Measurements from ENCODE around the gene SNX3.

DNA sequence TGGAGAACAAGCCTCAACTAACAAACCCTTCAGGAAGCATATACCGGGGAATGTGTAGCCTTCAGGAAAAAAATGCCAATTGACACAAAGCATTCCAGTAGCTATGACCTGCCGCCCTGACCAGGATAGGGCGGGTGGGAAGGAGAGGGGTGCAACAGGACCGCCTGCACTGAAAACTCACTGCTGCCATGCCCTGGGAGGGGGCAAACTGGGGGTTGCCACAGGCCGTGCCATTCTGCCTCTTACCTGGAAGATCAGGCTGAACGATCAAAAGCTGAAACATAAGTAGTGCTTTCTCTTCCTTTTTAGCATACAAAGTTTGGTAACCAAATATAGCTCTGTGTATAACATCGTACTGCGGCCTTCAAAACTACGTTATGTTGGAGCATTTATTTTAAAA lies 73.3 kb downstream of the SNX3 start:
- TF ChIP-seq CTCF (IDR thresholded peaks at IDR 0.05), result no peak
- TF ChIP-seq POLR2AphosphoS5 (IDR thresholded peaks at IDR 0.05), result no peak
- TF ChIP-seq POLR2A (IDR thresholded peaks at IDR 0.05), result no peak
- no peak for TF ChIP-seq EP300 (IDR thresholded peaks at IDR 0.05; ENCODE audit: low read depth)

Measured in transverse colon (tissue), 4 donors.